Caco-2 (cell line): Measurements from ENCODE around the gene ATP5F1B. TPM values are rescaled to one million over a fixed set of nuclear protein-coding genes. Genes with fewer than 3 reads are reported as not detected.

Experiments used
- BruUV-seq: library from RNA; stranded (reverse); fragments of 400-500 nt; replicated peaks from 2 replicates; lab custom pipeline; 2021; lab: Mats Ljungman, UMichigan
- CTCF ChIA-PET: fragments of 300-600 bp; sonication (Branson Sonifier 250); formaldehyde crosslinking; loops from one replicate; lab custom pipeline; 2022; ENCODE audit warnings: antibody characterized with exemption; lab: Charles Lee
- POLR2A ChIA-PET: fragments of 300-600 bp; sonication (Branson Sonifier 250); formaldehyde crosslinking; loops from one replicate; lab custom pipeline; 2022; ENCODE audit warnings: antibody characterized with exemption; lab: Charles Lee
- DNase-seq, 2 experiments: peaks; one replicate each; pipeline versions ENCODE4 v3.0.0 to v3.0.0-alpha.2; 2020 to 2022
- H3K27me3 ChIP-seq: replicated peaks from 2 replicates; pipeline ENCODE4 v1.6.0; 2011; ENCODE audit warnings: low read length; ENCODE audit not compliant: control insufficient read depth, insufficient read depth
- H3K36me3 ChIP-seq: 2 replicates; pipeline ENCODE4 v1.5.1; 2011; ENCODE audit warnings: low read length; ENCODE audit not compliant: control insufficient read depth, insufficient read depth
- H3K4me1 ChIP-seq: fragments of 250-450 bp; sonication (Bioruptor Pico); 2 replicates; pipeline ENCODE4 v1.5.1; 2020; ENCODE audit warnings: mild to moderate bottlenecking
- H3K4me3 ChIP-seq: 2 replicates; pipeline ENCODE4 v1.5.1; 2011; ENCODE audit warnings: low read depth, mild to moderate bottlenecking, control low read depth, low read length
- H3K9me3 ChIP-seq: fragments of 250-450 bp; sonication (Bioruptor Pico); 2 replicates; pipeline ENCODE4 v1.5.1; 2020; ENCODE audit warnings: mild to moderate bottlenecking, moderate library complexity
- H3K27ac Mint-ChIP-seq: one replicate; pipeline ENCODE4 v1.8.0; 2022; ENCODE audit warnings: mixed read lengths; ENCODE audit not compliant: unreplicated experiment
- H3K27me3 Mint-ChIP-seq: one replicate; pipeline ENCODE4 v1.8.0; 2022; ENCODE audit warnings: mixed read lengths; ENCODE audit not compliant: insufficient read depth, unreplicated experiment
- H3K36me3 Mint-ChIP-seq: one replicate; pipeline ENCODE4 v1.8.0; 2022; ENCODE audit warnings: mild to moderate bottlenecking, mixed read lengths; ENCODE audit not compliant: insufficient read depth, unreplicated experiment
- H3K4me1 Mint-ChIP-seq: one replicate; pipeline ENCODE4 v1.8.0; 2022; ENCODE audit warnings: low read depth, mixed read lengths; ENCODE audit not compliant: unreplicated experiment
- H3K4me3 Mint-ChIP-seq: one replicate; pipeline ENCODE4 v1.8.0; 2022; ENCODE audit warnings: mild to moderate bottlenecking, moderate library complexity, mixed read lengths; ENCODE audit not compliant: unreplicated experiment
- H3K9me3 Mint-ChIP-seq: one replicate; pipeline ENCODE4 v1.8.0; 2022; ENCODE audit warnings: mixed read lengths; ENCODE audit not compliant: unreplicated experiment
- intact Hi-C: fragments of 100-400 bp; cut with micrococcal nuclease; formaldehyde crosslinking; loops from one replicate; pipeline ENCODE4 v1.10.0; 2022; ENCODE audit not compliant: unreplicated experiment
- total RNA-seq: library from RNA; stranded (reverse); gene quantifications from 2 replicates; pipeline ENCODE4 v1.2.3, GENCODE V29; 2022
- TF ChIP-seq, protein P1 (sequence below), 2 experiments: fragments of 200-600 bp in 1 of 2; IDR thresholded peaks; 1 replicate in 1 of 2; 2 replicates in 1 of 2; pipeline versions ENCODE4 v1.5.1 to v1.8.0; 2011 to 2022; ENCODE audit warnings: antibody characterized with exemption in 1 of 2, control low read depth in 1 of 2, inconsistent platforms in 1 of 2, low read depth in 1 of 2, low read length in 1 of 2, mild to moderate bottlenecking in 1 of 2, moderate library complexity in 1 of 2; ENCODE audit not compliant: insufficient read depth in 1 of 2, severe bottlenecking in 1 of 2, unreplicated experiment in 1 of 2

ATP5F1B gene
- total RNA-seq, 1 experiment from 2014 or later: 740 TPM

GRCh38 chr12:56596815-56597214 is 49.0 kb downstream of the ATP5F1B start:
- H3K27me3 Mint-ChIP-seq: no peaks in the 10 kb centered on the region
- no peak overlapping the region for H3K4me3 Mint-ChIP-seq
- intact Hi-C loops: no loop called here
- CTCF ChIA-PET: no interaction called here
- TF ChIP-seq, protein P1, sequence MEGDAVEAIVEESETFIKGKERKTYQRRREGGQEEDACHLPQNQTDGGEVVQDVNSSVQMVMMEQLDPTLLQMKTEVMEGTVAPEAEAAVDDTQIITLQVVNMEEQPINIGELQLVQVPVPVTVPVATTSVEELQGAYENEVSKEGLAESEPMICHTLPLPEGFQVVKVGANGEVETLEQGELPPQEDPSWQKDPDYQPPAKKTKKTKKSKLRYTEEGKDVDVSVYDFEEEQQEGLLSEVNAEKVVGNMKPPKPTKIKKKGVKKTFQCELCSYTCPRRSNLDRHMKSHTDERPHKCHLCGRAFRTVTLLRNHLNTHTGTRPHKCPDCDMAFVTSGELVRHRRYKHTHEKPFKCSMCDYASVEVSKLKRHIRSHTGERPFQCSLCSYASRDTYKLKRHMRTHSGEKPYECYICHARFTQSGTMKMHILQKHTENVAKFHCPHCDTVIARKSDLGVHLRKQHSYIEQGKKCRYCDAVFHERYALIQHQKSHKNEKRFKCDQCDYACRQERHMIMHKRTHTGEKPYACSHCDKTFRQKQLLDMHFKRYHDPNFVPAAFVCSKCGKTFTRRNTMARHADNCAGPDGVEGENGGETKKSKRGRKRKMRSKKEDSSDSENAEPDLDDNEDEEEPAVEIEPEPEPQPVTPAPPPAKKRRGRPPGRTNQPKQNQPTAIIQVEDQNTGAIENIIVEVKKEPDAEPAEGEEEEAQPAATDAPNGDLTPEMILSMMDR (IDR thresholded peaks at IDR 0.05; ENCODE audit: insufficient read depth in 1 of 2, low read depth in 1 of 2, low read length in 1 of 2, severe bottlenecking in 1 of 2, unreplicated experiment in 1 of 2): no peak
- peak overlapping the region; percentile 50 for H3K27ac Mint-ChIP-seq
- Histone ChIP-seq H3K4me3 (no peak overlapping the region), H3K36me3 (peaks cover 5% of the 10 kb centered on the region), H3K9me3 (no peaks in the 10 kb centered on the region), H3K27me3 (no peaks in the 10 kb centered on the region), H3K4me1 (peaks cover 6% of the 10 kb centered on the region; the same call in 1 of the 2 replicates)
- POLR2A ChIA-PET: no interaction called here
- no peak for DNase-seq
- no peaks in the 10 kb centered on the region for H3K9me3 Mint-ChIP-seq
- H3K36me3 Mint-ChIP-seq: peaks cover 81% of the 10 kb centered on the region
- H3K4me1 Mint-ChIP-seq: peaks cover 14% of the 10 kb centered on the region
- BruUV-seq: no TSS peak

DNA sequence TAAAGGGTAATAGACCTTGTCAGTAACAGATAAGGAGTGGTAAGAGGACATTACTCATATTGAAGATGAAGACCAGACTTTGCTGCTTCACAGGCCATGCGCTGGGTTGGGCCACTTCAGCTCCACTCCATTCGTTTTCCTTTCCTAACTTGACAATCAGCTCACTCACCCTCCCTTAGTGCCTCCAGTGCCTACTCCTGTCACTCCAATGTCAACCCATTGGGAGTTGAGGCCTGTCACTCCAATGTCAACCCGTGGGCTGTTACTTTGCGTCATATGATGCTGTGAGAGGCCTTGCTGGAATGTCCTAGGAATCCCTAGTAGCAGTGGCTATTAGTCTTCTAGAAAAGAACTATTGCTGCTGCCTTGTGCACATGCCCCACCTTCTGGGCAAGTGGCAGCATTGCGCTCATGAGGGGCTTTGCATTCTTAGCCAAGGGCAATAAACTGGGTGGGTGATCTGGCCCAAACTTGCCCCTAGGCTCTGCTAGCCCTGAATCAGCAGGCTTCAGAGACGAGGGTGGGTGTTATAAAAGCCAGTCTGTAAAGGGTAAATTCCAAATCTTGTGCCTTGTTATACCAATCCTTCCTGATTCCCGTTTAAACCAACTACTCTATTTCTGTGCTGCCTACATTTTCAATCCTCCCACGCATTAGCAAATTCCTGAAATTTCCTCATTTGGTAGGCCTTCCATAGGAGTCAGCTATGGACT is 51.7 kb downstream of the ATP5F1B start:
- TF ChIP-seq, protein P1 (IDR thresholded peaks at IDR 0.05; ENCODE audit: insufficient read depth in 1 of 2, low read depth in 1 of 2, low read length in 1 of 2, severe bottlenecking in 1 of 2, unreplicated experiment in 1 of 2): peak; percentile 84 to 85
- CTCF ChIA-PET: interaction anchor here (1.1 to 2.0 kb wide), 3 partner anchors 42 to 408 kb away, joined by 3 to 15 read pairs (median 3); partner anchors contain the start of gene RBMS2
- POLR2A ChIA-PET: no interaction called here
- no peaks in the 10 kb centered on the region; the same call in 1 of the 2 replicates for H3K36me3 ChIP-seq
- BruUV-seq: no TSS peak
- no peaks in the 10 kb centered on the region for H3K9me3 ChIP-seq
- no peak overlapping the region for H3K4me3 Mint-ChIP-seq
- peak; percentile 76 to 82 for DNase-seq
- peaks cover 14% of the 10 kb centered on the region for H3K4me1 Mint-ChIP-seq
- H3K4me1 ChIP-seq: peaks cover 6% of the 10 kb centered on the region; the same call in 1 of the 2 replicates
- peak overlapping the region; percentile 81 for H3K27ac Mint-ChIP-seq
- peaks cover 57% of the 10 kb centered on the region for H3K36me3 Mint-ChIP-seq
- no peaks in the 10 kb centered on the region for H3K27me3 Mint-ChIP-seq
- no peaks in the 10 kb centered on the region for H3K9me3 Mint-ChIP-seq
- no peak overlapping the region for H3K4me3 ChIP-seq
- intact Hi-C loops: loop anchor here (1.0 to 5.0 kb wide), 3 partner anchors 43 to 97 kb away; no protein-coding TSS in a partner anchor
- no peaks in the 10 kb centered on the region for H3K27me3 ChIP-seq

- Mint-ChIP-seq H3K9me3 (no peaks in the 10 kb centered on the region), H3K27me3 (no peaks in the 10 kb centered on the region), H3K4me1 (peaks cover 14% of the 10 kb centered on the region), H3K36me3 (peaks cover 38% of the 10 kb centered on the region), H3K27ac (no peak overlapping the region), H3K4me3 (no peak overlapping the region)
- Histone ChIP-seq H3K4me1 (peaks cover 6% of the 10 kb centered on the region; the same call in 1 of the 2 replicates), H3K4me3 (no peak overlapping the region), H3K27me3 (no peaks in the 10 kb centered on the region), H3K9me3 (no peaks in the 10 kb centered on the region), H3K36me3 (no peaks in the 10 kb centered on the region; the same call in 1 of the 2 replicates)
- ChIA-PET POLR2A (no interaction called here), CTCF (interaction anchor here (1.5 kb wide), 2 partner anchors 45 to 78 kb away, joined by 3 to 8 read pairs; no protein-coding TSS in a partner anchor)
- DNase-seq: no peak
- TF ChIP-seq, protein P1 (IDR thresholded peaks at IDR 0.05; ENCODE audit: insufficient read depth in 1 of 2, low read depth in 1 of 2, low read length in 1 of 2, severe bottlenecking in 1 of 2, unreplicated experiment in 1 of 2): no peak
- intact Hi-C loops: loop anchor here (5.0 kb wide), 1 partner anchor 95 kb away; no protein-coding TSS in a partner anchor
- no TSS peak for BruUV-seq
Measured at GRCh38 chr12:56591961-56592360, 53.8 kb downstream of the ATP5F1B start.
